ENCODE results near the gene GOLGA5.

GOLGA5 gene

GRCh38 chr14:92880351-92880750 is 86.2 kb downstream of the GOLGA5 start:
- no peak for DNase-seq (ENCODE audit: low read depth)

- DNase-seq (ENCODE audit: low read depth), result no peak
Observed at GRCh38 chr14:92880851-92881250, 86.7 kb downstream of the GOLGA5 start.

DNA sequence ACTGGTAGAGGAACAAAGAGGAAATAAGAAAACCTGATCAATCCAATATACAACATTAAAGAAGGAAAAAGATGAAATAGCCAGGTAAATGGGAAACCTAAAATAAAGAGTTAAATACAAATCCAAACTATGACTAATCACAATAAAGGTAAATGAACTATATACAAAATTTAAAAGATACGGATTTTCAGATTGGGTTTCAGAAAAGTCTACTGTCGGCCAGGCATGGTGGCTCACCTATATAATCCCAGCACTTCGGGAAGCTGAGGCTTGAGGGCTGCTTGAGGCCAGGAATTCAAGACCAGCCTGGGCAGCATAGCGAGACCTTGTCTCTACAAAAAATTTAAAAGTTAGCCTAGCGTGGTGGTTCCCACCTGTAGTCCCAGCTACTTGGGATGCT is 89.0 kb downstream of the GOLGA5 start:
- no peak for DNase-seq (ENCODE audit: low read depth)

- no peak for DNase-seq (ENCODE audit: low read depth)
Observed at GRCh38 chr14:92884410-92884809, 90.3 kb downstream of the GOLGA5 start.

DNA sequence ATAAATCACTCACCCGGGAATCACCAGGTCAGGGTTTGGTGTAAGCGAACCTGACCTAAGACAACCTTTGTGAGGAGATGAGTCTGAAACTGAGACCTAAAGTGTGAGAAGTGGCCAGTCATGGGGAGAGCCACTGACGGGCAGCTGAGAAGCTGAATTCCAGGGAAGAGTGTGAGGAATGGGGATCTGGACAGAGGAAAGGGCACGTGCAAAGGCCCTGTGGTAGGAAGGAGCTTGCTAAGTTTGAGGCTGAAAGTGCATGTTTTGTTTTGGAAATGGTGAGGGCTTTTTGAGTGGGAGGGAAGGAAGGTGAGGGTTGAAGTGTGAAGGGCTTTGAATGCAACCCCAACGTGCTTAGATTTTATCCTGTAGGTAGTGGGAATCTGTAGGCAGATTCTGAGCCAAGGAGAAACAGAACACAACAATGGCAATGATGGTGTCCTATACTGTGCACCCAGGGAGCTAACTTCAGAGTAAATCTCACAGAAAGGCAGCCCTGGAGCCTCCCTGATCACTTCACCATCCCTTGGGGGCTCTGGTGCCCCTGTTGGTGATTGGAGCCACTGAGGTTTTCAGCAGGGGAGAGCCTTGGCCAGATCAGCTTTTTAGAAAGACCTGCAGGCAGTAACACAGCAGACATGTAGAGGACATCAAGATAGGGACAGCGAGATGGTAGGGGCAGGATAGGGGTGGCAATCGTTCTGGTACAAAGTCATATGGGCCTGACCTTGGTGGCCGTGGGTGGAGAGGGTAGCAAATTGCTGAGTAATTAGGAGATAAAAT is 91.4 kb downstream of the GOLGA5 start:
- no peak for DNase-seq (ENCODE audit: low read depth)

GRCh38 chr14:92886337-92886736 is 92.2 kb downstream of the GOLGA5 start:
- no peak for DNase-seq (ENCODE audit: low read depth)

DNA sequence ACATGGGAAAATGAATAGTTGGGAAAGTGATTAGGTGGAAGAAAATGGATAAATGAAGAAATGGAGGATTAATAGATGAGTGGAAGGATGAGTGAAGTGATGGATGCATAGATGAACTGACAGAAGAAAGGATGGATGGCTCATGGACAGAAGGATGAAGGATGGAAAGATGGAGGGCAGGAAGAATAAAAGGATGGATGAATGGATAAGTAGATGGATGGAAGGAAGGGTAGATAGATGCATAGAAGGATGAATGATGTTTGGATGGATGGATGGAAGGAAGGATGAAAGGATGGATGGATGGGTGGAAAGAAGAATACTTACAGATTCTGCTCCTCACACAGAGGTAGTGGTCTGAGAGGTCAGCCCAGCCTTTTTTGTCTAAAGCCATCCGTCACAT is 93.1 kb downstream of the GOLGA5 start:
- no peak for DNase-seq (ENCODE audit: low read depth)

DNA sequence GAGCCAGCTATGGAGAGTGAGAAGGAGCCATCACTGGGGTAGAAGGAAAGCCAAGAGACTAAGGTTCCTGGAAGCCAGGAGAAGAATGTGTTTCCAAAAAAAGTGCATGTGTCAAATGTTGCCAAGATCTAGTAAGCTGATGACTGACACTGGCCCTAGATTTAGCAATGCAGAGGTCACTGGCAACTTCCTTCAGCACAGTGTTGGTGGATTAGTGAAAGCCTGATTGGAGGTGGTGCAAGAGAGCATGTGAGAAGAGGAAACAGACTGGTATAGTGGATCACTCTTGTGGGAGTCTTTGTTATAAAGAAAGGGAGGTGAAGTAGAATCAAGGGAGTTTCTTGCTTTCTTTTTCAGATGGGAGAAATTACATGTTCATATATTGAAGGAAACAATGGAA is 94.8 kb downstream of the GOLGA5 start:
- DNase-seq (ENCODE audit: low read depth), result no peak
